Measurements from ENCODE around the gene NFKBIA.
"Not testable (repeated sequence)": the region's sequence is repeated elsewhere in the genome, so short reads cannot be mapped to it uniquely, and the experiment has no call there.

NFKBIA gene

GRCh38 chr14:35367056-35367372 lies 37.5 kb downstream of the NFKBIA start:
- no peak for DNase-seq

DNA sequence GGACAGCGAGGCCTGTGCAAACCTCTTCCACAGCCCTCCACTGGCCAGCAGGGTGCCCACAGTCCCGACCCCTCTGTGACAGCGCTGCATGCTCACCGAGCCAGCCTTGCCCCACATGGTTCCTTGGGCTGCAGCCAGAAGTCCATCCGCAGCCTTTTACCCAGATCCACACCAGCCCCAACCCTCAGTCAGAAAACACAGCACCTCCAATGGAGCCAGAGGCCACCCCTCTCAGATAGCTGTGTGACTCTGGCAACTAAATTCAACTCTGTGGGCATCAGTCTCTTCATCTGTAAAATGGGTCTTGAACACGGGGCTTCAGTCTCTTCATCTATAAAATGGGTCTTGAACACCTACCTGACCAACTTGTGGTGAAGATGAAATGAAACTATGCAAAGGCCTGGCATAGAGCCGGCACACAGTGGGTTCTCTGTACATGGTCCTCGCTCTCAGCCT lies 38.0 kb downstream of the NFKBIA start:
- no peak for DNase-seq

GRCh38 chr14:35366056-35366451 lies 38.5 kb downstream of the NFKBIA start:
- DNase-seq, result no peak

- no peak for DNase-seq
These were observed 39.2 kb downstream of the NFKBIA start for GRCh38 chr14:35365130-35366055.

DNA sequence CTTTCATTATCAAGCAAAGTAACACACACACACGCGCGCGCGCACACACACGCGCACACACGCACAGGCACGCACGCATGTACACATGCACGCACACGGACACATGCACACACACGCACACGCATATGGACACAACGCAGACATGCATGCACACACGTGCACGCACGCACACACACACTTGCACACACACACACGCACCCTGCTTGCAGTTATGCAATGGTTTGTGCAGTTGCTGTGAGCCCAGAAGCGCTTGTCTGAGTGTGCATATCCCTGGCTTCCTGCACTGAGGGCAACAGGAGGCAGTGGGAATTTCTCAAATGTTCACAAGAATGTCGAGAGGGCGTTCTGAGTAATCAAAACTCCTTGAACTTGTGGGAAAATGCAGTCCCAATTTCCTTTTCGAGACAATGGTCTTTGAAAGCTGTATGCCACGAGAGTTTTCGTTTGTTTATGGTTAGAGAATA lies 41.6 kb downstream of the NFKBIA start:
- DNase-seq, result no peak

DNA sequence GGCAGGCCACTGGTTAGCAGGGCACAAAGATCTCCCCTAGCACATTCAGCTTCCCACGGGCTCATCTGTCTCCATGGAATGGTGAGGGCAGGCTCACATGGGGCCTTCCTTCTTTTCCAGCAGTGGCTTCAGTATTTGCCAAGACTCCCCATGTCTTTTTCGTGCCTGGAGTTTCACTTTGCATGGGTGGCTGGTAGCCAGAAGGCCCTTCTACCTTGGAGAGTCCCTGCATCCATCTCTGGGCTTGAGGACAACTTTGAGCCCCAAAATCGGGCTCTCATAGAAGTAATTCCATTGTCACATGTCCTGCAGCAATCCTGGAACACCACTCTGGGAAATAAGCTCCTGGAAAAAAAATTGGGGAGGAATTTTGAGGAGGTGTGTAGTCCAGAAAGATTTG lies 42.1 kb downstream of the NFKBIA start:
- DNase-seq, result no peak

GRCh38 chr14:35361141-35361480 lies 43.4 kb downstream of the NFKBIA start:
- no peak for DNase-seq

GRCh38 chr14:35359655-35360054 lies 44.9 kb downstream of the NFKBIA start:
- DNase-seq, result not testable (repeated sequence)

DNA sequence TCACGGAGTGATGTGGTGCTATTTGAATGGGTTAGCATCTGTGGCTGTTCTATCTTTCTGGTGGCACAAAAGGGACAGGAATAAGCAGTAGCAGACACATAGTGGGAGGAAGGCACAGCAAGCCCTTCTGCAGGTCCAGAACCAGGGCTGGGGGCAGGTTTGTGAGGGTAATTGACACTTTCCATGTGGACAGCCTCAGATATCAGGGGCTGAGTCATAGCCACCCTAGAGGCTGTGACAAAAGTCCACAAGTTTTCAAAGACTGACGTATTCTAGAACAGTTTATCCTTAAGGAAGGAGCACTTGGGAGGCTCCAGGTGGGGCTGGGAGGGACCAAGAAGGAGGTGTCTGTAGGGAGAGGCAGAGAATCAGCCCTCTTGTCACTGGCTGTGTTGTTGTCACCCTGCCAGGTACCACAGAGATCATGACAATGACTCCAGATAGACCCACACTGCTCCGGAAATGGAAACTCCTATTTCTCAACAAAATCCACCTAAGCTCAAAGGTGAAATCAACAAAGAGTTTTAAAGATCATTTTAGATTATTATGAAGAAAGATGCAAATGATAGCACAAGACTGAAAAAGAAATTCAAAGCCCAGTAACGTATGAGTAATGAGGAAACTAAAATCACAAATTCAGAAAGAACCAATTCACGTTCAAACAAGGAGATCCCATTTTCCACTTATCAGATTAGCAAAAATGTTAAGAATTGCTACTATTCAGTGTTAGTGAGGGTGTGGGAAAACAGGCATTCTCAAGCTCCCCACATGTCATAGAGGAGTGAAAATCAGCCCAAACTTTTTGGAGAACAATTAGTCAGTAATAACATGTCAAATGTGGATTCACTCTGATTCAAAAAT lies 48.3 kb downstream of the NFKBIA start:
- no peak for DNase-seq

GRCh38 chr14:35355235-35355634 lies 49.3 kb downstream of the NFKBIA start:
- not testable (repeated sequence) for DNase-seq

GRCh38 chr14:35353409-35354172 lies 51.0 kb downstream of the NFKBIA start:
- DNase-seq, result no peak

DNA sequence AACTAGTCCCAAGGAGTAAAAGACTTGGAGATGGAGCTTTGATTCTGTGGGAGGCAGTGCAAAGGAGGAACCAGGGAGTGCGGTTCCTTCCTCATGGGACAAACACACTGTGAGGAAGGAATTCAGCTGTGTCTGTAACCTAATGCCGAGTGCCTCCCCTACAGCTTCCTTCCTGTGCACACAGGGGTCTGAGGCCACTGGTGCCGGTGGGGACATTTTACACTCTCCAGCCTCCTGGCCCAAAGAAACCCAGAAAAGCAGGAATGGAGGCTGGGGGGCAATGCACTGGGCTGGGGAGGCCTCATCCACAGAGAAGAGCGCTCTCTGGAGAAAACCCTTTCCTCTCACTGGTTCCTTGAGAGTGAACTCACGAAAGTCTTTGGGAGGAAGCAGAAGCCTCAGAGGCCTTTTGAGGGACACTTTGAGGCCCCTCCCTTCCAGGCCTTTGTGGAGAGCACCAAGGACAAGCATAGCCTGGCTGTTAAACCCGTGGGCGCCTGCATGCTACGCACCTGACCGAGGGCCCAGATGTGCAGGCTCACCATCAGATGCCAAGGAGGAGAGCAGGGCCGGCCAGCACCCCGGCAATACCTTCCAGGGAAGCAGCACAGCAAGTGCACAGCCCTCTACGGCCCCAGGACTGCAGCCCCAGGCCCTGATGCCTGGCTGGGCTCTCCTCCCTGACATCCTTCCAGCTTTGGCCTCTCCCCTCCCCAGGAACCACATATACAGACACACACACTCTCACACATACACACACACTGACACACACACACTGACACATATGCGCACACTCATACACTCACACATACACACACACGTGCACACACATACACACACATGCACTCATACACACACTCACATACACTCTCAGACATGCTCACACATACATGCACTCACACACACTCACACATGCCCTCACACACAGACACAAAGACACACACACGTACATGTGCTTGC lies 52.0 kb downstream of the NFKBIA start:
- no peak for DNase-seq

DNA sequence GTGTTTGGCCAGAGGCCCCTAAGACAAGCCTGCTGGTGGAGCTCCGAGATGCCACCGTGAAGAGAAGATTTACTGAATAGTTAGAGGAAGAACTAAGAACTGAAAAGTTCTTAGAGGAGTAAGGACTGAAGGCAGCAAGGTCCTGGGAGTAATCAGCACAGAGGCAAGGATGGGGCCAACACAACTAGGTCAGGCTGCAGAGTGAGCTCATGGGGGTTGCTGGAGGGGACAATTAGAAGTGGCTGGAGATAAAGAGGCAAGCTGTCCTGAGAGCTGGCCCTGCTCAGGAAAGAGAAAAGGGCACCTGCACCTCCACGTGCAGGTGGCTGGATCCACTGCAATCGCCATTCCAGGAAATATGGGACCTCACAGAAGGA lies 52.7 kb downstream of the NFKBIA start:
- no peak for DNase-seq

Data from T-helper 9 cell (primary cell).